ENCODE measurements around the gene MYD88. TPM values are rescaled to one million over a fixed set of nuclear protein-coding genes. Genes with fewer than 3 reads are reported as not detected.

Gene MYD88
- total RNA-seq, 1 experiment from 2014 or later: 19.2 TPM

DNA sequence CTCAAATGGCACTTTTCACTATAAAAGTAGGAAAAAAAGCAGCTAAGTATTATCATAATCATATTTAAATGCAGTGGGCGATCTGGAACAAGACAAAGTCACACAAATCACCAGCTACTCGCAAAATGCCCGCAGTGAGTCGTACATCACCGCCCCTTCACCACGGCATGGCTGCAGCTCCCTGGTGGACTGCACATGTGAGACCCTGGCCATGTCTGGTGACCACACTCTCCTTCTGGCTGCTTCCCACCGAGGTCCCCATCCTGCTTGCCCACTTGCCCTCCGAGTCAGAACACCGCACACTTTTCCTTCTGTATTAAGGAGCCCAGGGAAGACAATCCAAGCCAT lies 40.1 kb upstream of the MYD88 start:
- H3K36me3 Mint-ChIP-seq: no peaks in the 10 kb centered on the region
- TF ChIP-seq SOX15 (CRISPR knock-in tag; IDR thresholded peaks at IDR 0.05) (no peak), KAT7 (CRISPR knock-in tag; IDR thresholded peaks at IDR 0.05; ENCODE audit: borderline replicate concordance) (no peak), ZNF671 (CRISPR knock-in tag; IDR thresholded peaks at IDR 0.05) (no peak), IRF2 (CRISPR knock-in tag; IDR thresholded peaks at IDR 0.05; ENCODE audit: borderline replicate concordance, low read depth) (no peak), GRHL2 (CRISPR knock-in tag; IDR thresholded peaks at IDR 0.05; ENCODE audit: insufficient replicate concordance, severe bottlenecking) (no peak), ZBTB21 (CRISPR knock-in tag; IDR thresholded peaks at IDR 0.05; ENCODE audit: borderline replicate concordance) (no peak), CREM (CRISPR knock-in tag; IDR thresholded peaks at IDR 0.05) (no peak), TEAD4 (CRISPR knock-in tag; IDR thresholded peaks at IDR 0.05) (no peak), NR1H2 (CRISPR knock-in tag; IDR thresholded peaks at IDR 0.05) (no peak)
- TF ChIP-seq, protein P1, sequence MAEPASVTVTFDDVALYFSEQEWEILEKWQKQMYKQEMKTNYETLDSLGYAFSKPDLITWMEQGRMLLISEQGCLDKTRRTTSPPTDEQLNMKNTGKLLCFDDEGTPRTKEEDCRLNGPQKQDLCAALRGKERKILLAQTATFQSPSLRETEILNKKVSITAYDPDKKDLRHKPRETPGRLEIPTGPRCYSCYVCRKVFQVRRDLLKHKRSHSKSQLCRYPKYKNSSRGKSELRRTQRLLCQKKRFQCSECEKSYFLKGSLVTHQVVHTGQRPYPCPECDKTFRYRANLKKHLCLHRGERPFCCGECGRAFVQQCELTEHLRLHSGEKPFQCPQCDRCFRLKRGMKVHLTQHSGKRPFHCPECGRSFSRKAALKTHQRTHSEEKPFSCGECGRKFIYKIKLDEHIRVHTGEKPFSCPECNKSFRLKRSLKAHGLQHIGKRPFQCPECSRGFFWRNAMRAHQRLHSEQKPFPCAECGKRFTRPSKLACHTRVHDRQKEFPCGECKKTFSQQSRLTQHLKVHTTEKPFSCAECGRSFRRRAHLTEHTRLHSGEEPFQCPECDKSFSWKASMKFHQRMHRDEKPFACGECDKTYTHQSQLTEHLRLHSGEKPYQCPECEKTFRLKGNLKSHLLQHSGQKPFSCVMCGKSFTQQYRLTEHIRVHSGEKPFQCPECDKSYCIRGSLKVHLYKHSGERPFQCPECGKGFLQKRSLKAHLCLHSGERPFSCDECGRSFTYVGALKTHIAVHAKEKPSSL (CRISPR knock-in tag; conservative IDR thresholded peaks at IDR 0.05): no peak
- TF ChIP-seq, protein P2, sequence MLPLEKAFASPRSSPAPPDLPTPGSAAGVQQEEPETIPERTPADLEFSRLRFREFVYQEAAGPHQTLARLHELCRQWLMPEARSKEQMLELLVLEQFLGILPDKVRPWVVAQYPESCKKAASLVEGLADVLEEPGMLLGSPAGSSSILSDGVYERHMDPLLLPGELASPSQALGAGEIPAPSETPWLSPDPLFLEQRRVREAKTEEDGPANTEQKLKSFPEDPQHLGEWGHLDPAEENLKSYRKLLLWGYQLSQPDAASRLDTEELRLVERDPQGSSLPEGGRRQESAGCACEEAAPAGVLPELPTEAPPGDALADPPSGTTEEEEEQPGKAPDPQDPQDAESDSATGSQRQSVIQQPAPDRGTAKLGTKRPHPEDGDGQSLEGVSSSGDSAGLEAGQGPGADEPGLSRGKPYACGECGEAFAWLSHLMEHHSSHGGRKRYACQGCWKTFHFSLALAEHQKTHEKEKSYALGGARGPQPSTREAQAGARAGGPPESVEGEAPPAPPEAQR (CRISPR knock-in tag; IDR thresholded peaks at IDR 0.05): no peak
- TF ChIP-seq, protein P3, sequence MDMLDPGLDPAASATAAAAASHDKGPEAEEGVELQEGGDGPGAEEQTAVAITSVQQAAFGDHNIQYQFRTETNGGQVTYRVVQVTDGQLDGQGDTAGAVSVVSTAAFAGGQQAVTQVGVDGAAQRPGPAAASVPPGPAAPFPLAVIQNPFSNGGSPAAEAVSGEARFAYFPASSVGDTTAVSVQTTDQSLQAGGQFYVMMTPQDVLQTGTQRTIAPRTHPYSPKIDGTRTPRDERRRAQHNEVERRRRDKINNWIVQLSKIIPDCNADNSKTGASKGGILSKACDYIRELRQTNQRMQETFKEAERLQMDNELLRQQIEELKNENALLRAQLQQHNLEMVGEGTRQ (CRISPR knock-in tag; IDR thresholded peaks at IDR 0.05): no peak
- TF ChIP-seq, protein P4, sequence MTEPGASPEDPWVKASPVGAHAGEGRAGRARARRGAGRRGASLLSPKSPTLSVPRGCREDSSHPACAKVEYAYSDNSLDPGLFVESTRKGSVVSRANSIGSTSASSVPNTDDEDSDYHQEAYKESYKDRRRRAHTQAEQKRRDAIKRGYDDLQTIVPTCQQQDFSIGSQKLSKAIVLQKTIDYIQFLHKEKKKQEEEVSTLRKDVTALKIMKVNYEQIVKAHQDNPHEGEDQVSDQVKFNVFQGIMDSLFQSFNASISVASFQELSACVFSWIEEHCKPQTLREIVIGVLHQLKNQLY (CRISPR knock-in tag; IDR thresholded peaks at IDR 0.05): no peak
- TF ChIP-seq, protein P5, sequence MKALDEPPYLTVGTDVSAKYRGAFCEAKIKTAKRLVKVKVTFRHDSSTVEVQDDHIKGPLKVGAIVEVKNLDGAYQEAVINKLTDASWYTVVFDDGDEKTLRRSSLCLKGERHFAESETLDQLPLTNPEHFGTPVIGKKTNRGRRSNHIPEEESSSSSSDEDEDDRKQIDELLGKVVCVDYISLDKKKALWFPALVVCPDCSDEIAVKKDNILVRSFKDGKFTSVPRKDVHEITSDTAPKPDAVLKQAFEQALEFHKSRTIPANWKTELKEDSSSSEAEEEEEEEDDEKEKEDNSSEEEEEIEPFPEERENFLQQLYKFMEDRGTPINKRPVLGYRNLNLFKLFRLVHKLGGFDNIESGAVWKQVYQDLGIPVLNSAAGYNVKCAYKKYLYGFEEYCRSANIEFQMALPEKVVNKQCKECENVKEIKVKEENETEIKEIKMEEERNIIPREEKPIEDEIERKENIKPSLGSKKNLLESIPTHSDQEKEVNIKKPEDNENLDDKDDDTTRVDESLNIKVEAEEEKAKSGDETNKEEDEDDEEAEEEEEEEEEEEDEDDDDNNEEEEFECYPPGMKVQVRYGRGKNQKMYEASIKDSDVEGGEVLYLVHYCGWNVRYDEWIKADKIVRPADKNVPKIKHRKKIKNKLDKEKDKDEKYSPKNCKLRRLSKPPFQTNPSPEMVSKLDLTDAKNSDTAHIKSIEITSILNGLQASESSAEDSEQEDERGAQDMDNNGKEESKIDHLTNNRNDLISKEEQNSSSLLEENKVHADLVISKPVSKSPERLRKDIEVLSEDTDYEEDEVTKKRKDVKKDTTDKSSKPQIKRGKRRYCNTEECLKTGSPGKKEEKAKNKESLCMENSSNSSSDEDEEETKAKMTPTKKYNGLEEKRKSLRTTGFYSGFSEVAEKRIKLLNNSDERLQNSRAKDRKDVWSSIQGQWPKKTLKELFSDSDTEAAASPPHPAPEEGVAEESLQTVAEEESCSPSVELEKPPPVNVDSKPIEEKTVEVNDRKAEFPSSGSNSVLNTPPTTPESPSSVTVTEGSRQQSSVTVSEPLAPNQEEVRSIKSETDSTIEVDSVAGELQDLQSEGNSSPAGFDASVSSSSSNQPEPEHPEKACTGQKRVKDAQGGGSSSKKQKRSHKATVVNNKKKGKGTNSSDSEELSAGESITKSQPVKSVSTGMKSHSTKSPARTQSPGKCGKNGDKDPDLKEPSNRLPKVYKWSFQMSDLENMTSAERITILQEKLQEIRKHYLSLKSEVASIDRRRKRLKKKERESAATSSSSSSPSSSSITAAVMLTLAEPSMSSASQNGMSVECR (CRISPR knock-in tag; IDR thresholded peaks at IDR 0.05; ENCODE audit: borderline replicate concordance): no peak
- TF ChIP-seq, protein P6, sequence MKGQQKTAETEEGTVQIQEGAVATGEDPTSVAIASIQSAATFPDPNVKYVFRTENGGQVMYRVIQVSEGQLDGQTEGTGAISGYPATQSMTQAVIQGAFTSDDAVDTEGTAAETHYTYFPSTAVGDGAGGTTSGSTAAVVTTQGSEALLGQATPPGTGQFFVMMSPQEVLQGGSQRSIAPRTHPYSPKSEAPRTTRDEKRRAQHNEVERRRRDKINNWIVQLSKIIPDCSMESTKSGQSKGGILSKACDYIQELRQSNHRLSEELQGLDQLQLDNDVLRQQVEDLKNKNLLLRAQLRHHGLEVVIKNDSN (CRISPR knock-in tag; IDR thresholded peaks at IDR 0.05): no peak
- ATAC-seq (no peak), DNase-seq (ENCODE audit: low spot score) (no peak)
- no peak overlapping the region for H3K27ac Mint-ChIP-seq
- peaks cover 35% of the 10 kb centered on the region for H3K4me1 Mint-ChIP-seq
- ChIA-PET POLR2A (no interaction called here), CTCF (no interaction called here)
- no peaks in the 10 kb centered on the region; the same call in 1 of the 2 replicates for H3K9me3 Mint-ChIP-seq
- H3K27me3 Mint-ChIP-seq (ENCODE audit: low read depth): peaks cover 7% of the 10 kb centered on the region; the same call in 1 of the 2 replicates
- no peak overlapping the region for H3K4me3 Mint-ChIP-seq
